SK-N-SH treated with all-trans-retinoic acid at 6 μM for 48 hours (cell line): Measurements from ENCODE around the gene BPHL.

ENCODE experiments used
- ATAC-seq: fragments of 200-7000 bp; cut with Tn5 transposase; 3 replicates; pipeline ENCODE4 v1.9.1; 2020; ENCODE audit warnings: mild to moderate bottlenecking, moderate library complexity
- ARNTL ChIP-seq: fragments of 450-650 bp; formaldehyde crosslinking; IDR thresholded peaks from 2 replicates; pipeline ENCODE4 v1.5.0; 2020; ENCODE audit warnings: low read depth, mild to moderate bottlenecking, moderate library complexity, borderline replicate concordance
- BACH2 ChIP-seq: fragments of 250-450 bp; sonication (Bioruptor Pico); IDR thresholded peaks from 2 replicates; pipeline ENCODE4 v1.9.0; 2021; ENCODE audit warnings: mild to moderate bottlenecking, borderline replicate concordance
- CSDC2 ChIP-seq: fragments of 250-450 bp; sonication (Bioruptor Pico); IDR thresholded peaks from 2 replicates; pipeline ENCODE4 v1.5.0; 2020; ENCODE audit warnings: mild to moderate bottlenecking, moderate library complexity
- ESRRG ChIP-seq: fragments of 250-450 bp; sonication (Bioruptor Pico); IDR thresholded peaks from 2 replicates; pipeline ENCODE4 v1.6.1; 2021; ENCODE audit warnings: mild to moderate bottlenecking
- GLIS3 ChIP-seq: fragments of 250-450 bp; sonication (Bioruptor Pico); IDR thresholded peaks from 2 replicates; pipeline ENCODE4 v1.5.0; 2020; ENCODE audit warnings: mild to moderate bottlenecking, moderate library complexity
- ISL1 ChIP-seq: fragments of 250-450 bp; sonication (Bioruptor Pico); IDR thresholded peaks from 2 replicates; pipeline ENCODE4 v2.1.2; 2022; ENCODE audit warnings: mild to moderate bottlenecking, moderate library complexity
- OSR1 ChIP-seq: fragments of 250-450 bp; sonication (Bioruptor Pico); IDR thresholded peaks from 2 replicates; pipeline ENCODE4 v1.8.0; 2022; ENCODE audit warnings: moderate library complexity, mild to moderate bottlenecking, inconsistent platforms
- PPARA ChIP-seq: fragments of 250-450 bp; sonication (Bioruptor Pico); IDR thresholded peaks from 2 replicates; pipeline ENCODE4 v1.5.0; 2020; ENCODE audit warnings: mild to moderate bottlenecking, borderline replicate concordance
- SNAI2 ChIP-seq: fragments of 250-450 bp; sonication (Bioruptor Pico); IDR thresholded peaks from 2 replicates; pipeline ENCODE4 v1.5.0; 2020; ENCODE audit warnings: mild to moderate bottlenecking, moderate library complexity
- TCF4 ChIP-seq: fragments of 250-450 bp; sonication (Bioruptor Pico); IDR thresholded peaks from 2 replicates; pipeline ENCODE4 v1.8.0; 2021; ENCODE audit warnings: mild to moderate bottlenecking, moderate library complexity, borderline replicate concordance
- TOX ChIP-seq: fragments of 250-450 bp; sonication (Bioruptor Pico); IDR thresholded peaks from 2 replicates; pipeline ENCODE4 v1.8.0; 2021; ENCODE audit warnings: mild to moderate bottlenecking, moderate library complexity, borderline replicate concordance
- ZNF565 ChIP-seq: fragments of 450-650 bp; formaldehyde crosslinking; conservative IDR thresholded peaks from 2 replicates; pipeline ENCODE4 v1.5.0; 2020; ENCODE audit warnings: low read depth, mild to moderate bottlenecking, moderate library complexity
- ZNF70 ChIP-seq: fragments of 450-650 bp; formaldehyde crosslinking; IDR thresholded peaks from 2 replicates; pipeline ENCODE4 v1.5.0; 2020; ENCODE audit warnings: mild to moderate bottlenecking, moderate library complexity
- ZNF8 ChIP-seq: fragments of 450-650 bp; formaldehyde crosslinking; IDR thresholded peaks from 2 replicates; pipeline ENCODE4 v1.5.0; 2020; ENCODE audit warnings: mild to moderate bottlenecking, moderate library complexity
- TF ChIP-seq, protein P1 (sequence below): fragments of 250-450 bp; sonication (Bioruptor Pico); IDR thresholded peaks from 2 replicates; pipeline ENCODE4 v1.8.0; 2020; ENCODE audit warnings: mild to moderate bottlenecking, moderate library complexity, borderline replicate concordance
- TF ChIP-seq, protein P2 (sequence below): fragments of 250-450 bp; sonication (Bioruptor Pico); IDR thresholded peaks from 2 replicates; pipeline ENCODE4 v1.8.0; 2021; ENCODE audit warnings: low read depth, mild to moderate bottlenecking, moderate library complexity, borderline replicate concordance
- TF ChIP-seq, protein P3 (sequence below): fragments of 250-450 bp; sonication (Bioruptor Pico); IDR thresholded peaks from 2 replicates; pipeline ENCODE4 v1.5.0; 2020; ENCODE audit warnings: mild to moderate bottlenecking, moderate library complexity
- TF ChIP-seq, protein P4 (sequence below): fragments of 250-450 bp; sonication (Bioruptor Pico); IDR thresholded peaks from 2 replicates; pipeline ENCODE4 v1.5.1; 2021; ENCODE audit warnings: mild to moderate bottlenecking, moderate library complexity
- TF ChIP-seq, protein P5 (sequence below): fragments of 250-450 bp; sonication (Bioruptor Pico); IDR thresholded peaks from 2 replicates; pipeline ENCODE4 v1.5.1; 2020; ENCODE audit warnings: low read depth, mild to moderate bottlenecking, moderate library complexity

The BPHL gene

DNA sequence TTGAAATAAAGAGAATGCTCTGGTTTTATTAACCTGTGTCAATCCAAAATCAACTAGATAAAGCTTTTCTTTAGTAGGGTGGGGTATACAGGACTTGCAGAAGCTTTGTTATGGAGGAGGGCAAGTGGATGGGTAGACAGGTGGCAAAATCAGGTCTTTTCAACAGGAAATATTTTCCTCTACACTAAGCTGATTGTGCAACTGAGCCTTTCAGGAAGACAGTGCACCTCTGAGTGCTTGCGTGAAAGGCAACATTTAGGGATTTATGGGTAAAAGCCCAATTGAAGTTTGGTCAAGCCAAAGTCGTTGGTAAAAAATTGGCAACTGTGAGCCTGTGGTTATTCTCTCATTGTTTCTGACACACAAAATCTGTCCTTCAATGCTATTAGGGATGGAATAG is 62.6 kb downstream of the BPHL start (continued):
- TF ChIP-seq ZNF70 (CRISPR knock-in tag), result no peak
- TF ChIP-seq, protein P1, sequence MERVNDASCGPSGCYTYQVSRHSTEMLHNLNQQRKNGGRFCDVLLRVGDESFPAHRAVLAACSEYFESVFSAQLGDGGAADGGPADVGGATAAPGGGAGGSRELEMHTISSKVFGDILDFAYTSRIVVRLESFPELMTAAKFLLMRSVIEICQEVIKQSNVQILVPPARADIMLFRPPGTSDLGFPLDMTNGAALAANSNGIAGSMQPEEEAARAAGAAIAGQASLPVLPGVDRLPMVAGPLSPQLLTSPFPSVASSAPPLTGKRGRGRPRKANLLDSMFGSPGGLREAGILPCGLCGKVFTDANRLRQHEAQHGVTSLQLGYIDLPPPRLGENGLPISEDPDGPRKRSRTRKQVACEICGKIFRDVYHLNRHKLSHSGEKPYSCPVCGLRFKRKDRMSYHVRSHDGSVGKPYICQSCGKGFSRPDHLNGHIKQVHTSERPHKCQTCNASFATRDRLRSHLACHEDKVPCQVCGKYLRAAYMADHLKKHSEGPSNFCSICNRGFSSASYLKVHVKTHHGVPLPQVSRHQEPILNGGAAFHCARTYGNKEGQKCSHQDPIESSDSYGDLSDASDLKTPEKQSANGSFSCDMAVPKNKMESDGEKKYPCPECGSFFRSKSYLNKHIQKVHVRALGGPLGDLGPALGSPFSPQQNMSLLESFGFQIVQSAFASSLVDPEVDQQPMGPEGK (CRISPR knock-in tag), result no peak
- no peak for TF ChIP-seq SNAI2 (CRISPR knock-in tag)
- TF ChIP-seq, protein P2, sequence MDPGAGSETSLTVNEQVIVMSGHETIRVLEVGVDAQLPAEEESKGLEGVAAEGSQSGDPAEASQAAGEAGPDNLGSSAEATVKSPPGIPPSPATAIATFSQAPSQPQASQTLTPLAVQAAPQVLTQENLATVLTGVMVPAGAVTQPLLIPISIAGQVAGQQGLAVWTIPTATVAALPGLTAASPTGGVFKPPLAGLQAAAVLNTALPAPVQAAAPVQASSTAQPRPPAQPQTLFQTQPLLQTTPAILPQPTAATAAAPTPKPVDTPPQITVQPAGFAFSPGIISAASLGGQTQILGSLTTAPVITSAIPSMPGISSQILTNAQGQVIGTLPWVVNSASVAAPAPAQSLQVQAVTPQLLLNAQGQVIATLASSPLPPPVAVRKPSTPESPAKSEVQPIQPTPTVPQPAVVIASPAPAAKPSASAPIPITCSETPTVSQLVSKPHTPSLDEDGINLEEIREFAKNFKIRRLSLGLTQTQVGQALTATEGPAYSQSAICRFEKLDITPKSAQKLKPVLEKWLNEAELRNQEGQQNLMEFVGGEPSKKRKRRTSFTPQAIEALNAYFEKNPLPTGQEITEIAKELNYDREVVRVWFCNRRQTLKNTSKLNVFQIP (CRISPR knock-in tag), result no peak

DNA sequence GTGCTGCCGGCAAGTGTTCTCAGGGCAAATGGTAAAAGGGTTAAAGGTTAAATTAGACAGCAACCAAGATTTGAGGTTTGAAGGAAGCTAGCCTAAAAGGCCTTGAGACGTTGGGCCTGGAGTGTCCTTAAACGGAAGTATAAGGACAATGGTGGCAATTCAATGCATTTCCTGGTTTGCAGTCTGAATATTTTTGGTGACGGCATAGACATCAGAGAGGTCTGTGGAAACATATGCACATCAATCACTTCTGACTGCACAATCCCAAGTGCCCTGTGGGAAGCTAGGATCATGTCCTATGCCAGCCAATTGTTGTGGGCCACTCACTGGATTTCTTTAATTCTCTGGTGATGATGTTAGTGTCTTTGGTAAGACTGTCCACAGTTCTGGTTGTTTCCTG is 64.6 kb downstream of the BPHL start:
- no peak for ATAC-seq
- TF ChIP-seq ESRRG (CRISPR knock-in tag) (no peak), TCF4 (CRISPR knock-in tag) (no peak), GLIS3 (CRISPR knock-in tag) (no peak), ZNF565 (no peak), CSDC2 (CRISPR knock-in tag) (no peak), ZNF8 (CRISPR knock-in tag) (no peak), ARNTL (CRISPR knock-in tag) (no peak), OSR1 (CRISPR knock-in tag) (no peak), PPARA (CRISPR knock-in tag) (no peak)
- TF ChIP-seq, protein P1 (CRISPR knock-in tag), result no peak
- TF ChIP-seq, protein P2 (CRISPR knock-in tag), result no peak
- TF ChIP-seq, protein P3, sequence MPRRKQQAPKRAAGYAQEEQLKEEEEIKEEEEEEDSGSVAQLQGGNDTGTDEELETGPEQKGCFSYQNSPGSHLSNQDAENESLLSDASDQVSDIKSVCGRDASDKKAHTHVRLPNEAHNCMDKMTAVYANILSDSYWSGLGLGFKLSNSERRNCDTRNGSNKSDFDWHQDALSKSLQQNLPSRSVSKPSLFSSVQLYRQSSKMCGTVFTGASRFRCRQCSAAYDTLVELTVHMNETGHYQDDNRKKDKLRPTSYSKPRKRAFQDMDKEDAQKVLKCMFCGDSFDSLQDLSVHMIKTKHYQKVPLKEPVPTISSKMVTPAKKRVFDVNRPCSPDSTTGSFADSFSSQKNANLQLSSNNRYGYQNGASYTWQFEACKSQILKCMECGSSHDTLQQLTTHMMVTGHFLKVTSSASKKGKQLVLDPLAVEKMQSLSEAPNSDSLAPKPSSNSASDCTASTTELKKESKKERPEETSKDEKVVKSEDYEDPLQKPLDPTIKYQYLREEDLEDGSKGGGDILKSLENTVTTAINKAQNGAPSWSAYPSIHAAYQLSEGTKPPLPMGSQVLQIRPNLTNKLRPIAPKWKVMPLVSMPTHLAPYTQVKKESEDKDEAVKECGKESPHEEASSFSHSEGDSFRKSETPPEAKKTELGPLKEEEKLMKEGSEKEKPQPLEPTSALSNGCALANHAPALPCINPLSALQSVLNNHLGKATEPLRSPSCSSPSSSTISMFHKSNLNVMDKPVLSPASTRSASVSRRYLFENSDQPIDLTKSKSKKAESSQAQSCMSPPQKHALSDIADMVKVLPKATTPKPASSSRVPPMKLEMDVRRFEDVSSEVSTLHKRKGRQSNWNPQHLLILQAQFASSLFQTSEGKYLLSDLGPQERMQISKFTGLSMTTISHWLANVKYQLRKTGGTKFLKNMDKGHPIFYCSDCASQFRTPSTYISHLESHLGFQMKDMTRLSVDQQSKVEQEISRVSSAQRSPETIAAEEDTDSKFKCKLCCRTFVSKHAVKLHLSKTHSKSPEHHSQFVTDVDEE (CRISPR knock-in tag), result no peak
- TF ChIP-seq, protein P4, sequence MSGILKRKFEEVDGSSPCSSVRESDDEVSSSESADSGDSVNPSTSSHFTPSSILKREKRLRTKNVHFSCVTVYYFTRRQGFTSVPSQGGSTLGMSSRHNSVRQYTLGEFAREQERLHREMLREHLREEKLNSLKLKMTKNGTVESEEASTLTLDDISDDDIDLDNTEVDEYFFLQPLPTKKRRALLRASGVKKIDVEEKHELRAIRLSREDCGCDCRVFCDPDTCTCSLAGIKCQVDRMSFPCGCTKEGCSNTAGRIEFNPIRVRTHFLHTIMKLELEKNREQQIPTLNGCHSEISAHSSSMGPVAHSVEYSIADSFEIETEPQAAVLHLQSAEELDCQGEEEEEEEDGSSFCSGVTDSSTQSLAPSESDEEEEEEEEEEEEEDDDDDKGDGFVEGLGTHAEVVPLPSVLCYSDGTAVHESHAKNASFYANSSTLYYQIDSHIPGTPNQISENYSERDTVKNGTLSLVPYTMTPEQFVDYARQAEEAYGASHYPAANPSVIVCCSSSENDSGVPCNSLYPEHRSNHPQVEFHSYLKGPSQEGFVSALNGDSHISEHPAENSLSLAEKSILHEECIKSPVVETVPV (CRISPR knock-in tag), result no peak
- TF ChIP-seq, all 23 proteins: peak for 0

DNA sequence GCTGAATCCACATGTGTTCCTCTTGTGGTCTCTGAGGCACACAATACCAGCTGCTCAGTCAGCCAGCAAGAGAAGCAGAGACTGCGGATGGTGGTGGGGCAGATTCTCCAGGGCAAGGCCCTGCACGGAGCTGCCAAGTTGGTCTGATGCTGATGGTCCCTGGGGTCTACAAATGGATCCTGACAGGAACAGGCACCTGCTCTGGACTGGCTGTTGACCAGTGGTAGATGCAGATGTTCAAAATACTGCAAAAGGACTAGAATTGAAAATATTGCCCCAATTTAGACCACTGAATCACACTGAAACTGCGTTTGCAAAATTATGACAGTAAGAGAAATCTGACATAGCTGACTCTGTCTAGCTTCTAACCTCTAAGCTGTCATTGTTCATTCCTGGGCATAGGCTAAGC is 68.5 kb downstream of the BPHL start:
- ATAC-seq, result no peak
- no peak for TF ChIP-seq ISL1 (CRISPR knock-in tag)
- no peak for TF ChIP-seq ZNF8 (CRISPR knock-in tag)
- TF ChIP-seq BACH2 (CRISPR knock-in tag), result no peak
- TF ChIP-seq TOX (CRISPR knock-in tag), result no peak
- TF ChIP-seq PPARA (CRISPR knock-in tag), result no peak
- TF ChIP-seq, protein P3 (CRISPR knock-in tag), result no peak
- TF ChIP-seq SNAI2 (CRISPR knock-in tag), result no peak
- TF ChIP-seq, protein P5, sequence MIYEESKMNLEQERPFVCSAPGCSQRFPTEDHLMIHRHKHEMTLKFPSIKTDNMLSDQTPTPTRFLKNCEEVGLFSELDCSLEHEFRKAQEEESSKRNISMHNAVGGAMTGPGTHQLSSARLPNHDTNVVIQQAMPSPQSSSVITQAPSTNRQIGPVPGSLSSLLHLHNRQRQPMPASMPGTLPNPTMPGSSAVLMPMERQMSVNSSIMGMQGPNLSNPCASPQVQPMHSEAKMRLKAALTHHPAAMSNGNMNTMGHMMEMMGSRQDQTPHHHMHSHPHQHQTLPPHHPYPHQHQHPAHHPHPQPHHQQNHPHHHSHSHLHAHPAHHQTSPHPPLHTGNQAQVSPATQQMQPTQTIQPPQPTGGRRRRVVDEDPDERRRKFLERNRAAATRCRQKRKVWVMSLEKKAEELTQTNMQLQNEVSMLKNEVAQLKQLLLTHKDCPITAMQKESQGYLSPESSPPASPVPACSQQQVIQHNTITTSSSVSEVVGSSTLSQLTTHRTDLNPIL (CRISPR knock-in tag), result no peak
- TF ChIP-seq TCF4 (CRISPR knock-in tag), result no peak
- TF ChIP-seq ESRRG (CRISPR knock-in tag), result no peak
